Psoas muscle (tissue), 8 donors: ENCODE data around the gene PIGV. TPM values are rescaled to one million over a fixed set of nuclear protein-coding genes. Genes with fewer than 3 reads are reported as not detected.

Experiments
- ATAC-seq, 4 donors: fragments of 200-7000 bp; cut with Tn5 transposase; one replicate each; pipeline ENCODE4 v1.9.1; 2020; ENCODE audit warnings: moderate library complexity in 3 of 4, mild to moderate bottlenecking in 2 of 4
- DNase-seq, 2 donors: peaks; one replicate each; pipeline ENCODE4 v3.0.0-alpha.2; 2020
- H3K27ac ChIP-seq: fragments of 200-600 bp; one replicate; pipeline ENCODE4 v1.8.0; 2022
- H3K27me3 ChIP-seq, 3 donors: fragments of 200-600 bp in 1 of 3; one replicate each; pipeline versions ENCODE4 v1.6.1 to v1.8.0; 2013 to 2022; ENCODE audit warnings: low read length in 2 of 3, mild to moderate bottlenecking in 2 of 3, moderate library complexity in 1 of 3; ENCODE audit not compliant: insufficient read depth in 3 of 3
- H3K36me3 ChIP-seq, 2 donors: fragments of 200-600 bp in 1 of 2; one replicate each; pipeline versions ENCODE4 v1.6.1 to v1.8.0; 2013 to 2022; ENCODE audit warnings: low read depth in 1 of 2, mild to moderate bottlenecking in 1 of 2, moderate library complexity in 1 of 2; ENCODE audit not compliant: insufficient read depth in 1 of 2
- H3K4me1 ChIP-seq: fragments of 200-600 bp; one replicate; pipeline ENCODE4 v1.8.0; 2022
- H3K4me3 ChIP-seq: fragments of 200-600 bp; one replicate; pipeline ENCODE4 v1.8.0; 2022; ENCODE audit warnings: mild to moderate bottlenecking
- H3K9me3 ChIP-seq: fragments of 200-600 bp; one replicate; pipeline ENCODE4 v1.8.0; 2022
- CTCF ChIP-seq: fragments of 200-600 bp; IDR thresholded peaks from one replicate; pipeline ENCODE4 v1.8.0; 2022; ENCODE audit warnings: antibody characterized with exemption
- WGBS, 3 donors: extraction: QIAGEN DNeasy Blood & Tissue Kit; methylation state at CpG; one replicate each; pipeline versions ENCODE4 v1.1.6 to v1.1.7; 2013; 5-methylcytosine and 5-hydroxymethylcytosine counted together
- intact Hi-C, 2 donors: fragments of 100-400 bp; cut with DNase I; formaldehyde crosslinking; loops; one replicate each; pipeline versions ENCODE4 v1.11.0 to v1.14.2; 2022
- polyA plus RNA-seq, 3 donors: library from polyadenylated mRNA; stranded (reverse); fragments of 200-250 nt; gene quantifications; one replicate each; pipeline ENCODE4 v1.2.3, GENCODE V29; 2013
- total RNA-seq, 4 donors: library from RNA; stranded (reverse); fragmentation: NEBNext Ultra II Directional in 2 of 4; extraction: Animal tissue kit (Norgen Biotek cat#: 25700) in 2 of 4; gene quantifications; one replicate each; pipeline versions ENCODE4 v1.2.1 to v1.2.4, GENCODE V29; 2021 to 2023
- donor health status: healthy with polysubstance abuse.
- donor health status: DM: no; HTN: no; CAD: no; lungs with moderate emphysema.
- donor health status: Bipolar disorder and iron deficiency.
- donor health status: healthy.
- donor health status: DM: yes; HTN: yes; CAD: no.
- donor health status: DM: no; HTN: no; CAD: no.
- donor health status: DM: no; HTN: no; CAD: no.
- donor health status: DM: yes; HTN: yes; CAD: no.

Gene PIGV
- total and polyA plus RNA-seq, 7 donors, result 2.5 to 7.4 (median 5.1) TPM

- TF ChIP-seq CTCF, result no peak
- Histone ChIP-seq H3K27me3 (no peaks in the 10 kb centered on the region), H3K27ac (peak overlapping the region; percentile 57), H3K4me1 (peaks cover 32% of the 10 kb centered on the region), H3K4me3 (no peak overlapping the region), H3K36me3 (peaks cover 18 to 97% of the 10 kb centered on the region in 2 donors), H3K9me3 (no peaks in the 10 kb centered on the region)
- no peak for DNase-seq
- intact Hi-C loops, result no loop called here
- WGBS, 3 donors, result 73 to 85% (median 85%) methylated on average over 4 of the region's 4 CpGs
- peak in 3 of 4 donors; percentile 31 to 53 (median 33) for ATAC-seq
Observed at GRCh38 chr1:26772687-26773086, 15.1 kb upstream of the PIGV start.

- no peak for TF ChIP-seq CTCF
- Histone ChIP-seq H3K27me3 (no peaks in the 10 kb centered on the region), H3K4me3 (no peak overlapping the region), H3K9me3 (no peaks in the 10 kb centered on the region), H3K27ac (no peak overlapping the region), H3K4me1 (peaks cover 16% of the 10 kb centered on the region), H3K36me3 (peaks cover 26 to 99% of the 10 kb centered on the region in 2 donors)
- intact Hi-C loops, result no loop called here
- ATAC-seq (no peak), DNase-seq (no peak)
- WGBS, 3 donors, result 87 to 97% (median 88%) methylated on average over 13 of the region's 13 CpGs
Observed at GRCh38 chr1:26774462-26774861, 13.3 kb upstream of the PIGV start.

GRCh38 chr1:26775666-26776065 is 12.1 kb upstream of the PIGV start:
- peaks cover 15% of the 10 kb centered on the region for H3K4me1 ChIP-seq
- H3K27ac ChIP-seq, result no peak overlapping the region
- TF ChIP-seq CTCF, result no peak
- ATAC-seq, result no peak
- no peaks in the 10 kb centered on the region for H3K9me3 ChIP-seq
- H3K4me3 ChIP-seq, result no peak overlapping the region
- WGBS, 3 donors, result 87 to 89% (median 87%) methylated on average over 4 of the region's 4 CpGs
- H3K36me3 ChIP-seq, result peaks cover 27 to 99% of the 10 kb centered on the region in 2 donors
- intact Hi-C loops, result no loop called here
- no peak for DNase-seq
- no peaks in the 10 kb centered on the region for H3K27me3 ChIP-seq

- H3K4me1 ChIP-seq, result peaks cover 17% of the 10 kb centered on the region
- 80 to 83% (median 80%) methylated on average over 11 of the region's 11 CpGs for WGBS, 3 donors
Observed at GRCh38 chr1:26779098-26779668, 8.6 kb upstream of the PIGV start.

More at GRCh38 chr1:26779098-26779668, 8.6 kb upstream of the PIGV start:
- intact Hi-C loops, result no loop called here
- no peaks in the 10 kb centered on the region for H3K27me3 ChIP-seq
- DNase-seq (no peak), ATAC-seq (no peak)
- H3K36me3 ChIP-seq, result peaks cover 17 to 79% of the 10 kb centered on the region in 2 donors
- no peak overlapping the region for H3K4me3 ChIP-seq
- H3K27ac ChIP-seq, result no peak overlapping the region
- no peak for TF ChIP-seq CTCF
- no peaks in the 10 kb centered on the region for H3K9me3 ChIP-seq
